ENCODE data around the gene GPRIN3.

The GPRIN3 gene

DNA sequence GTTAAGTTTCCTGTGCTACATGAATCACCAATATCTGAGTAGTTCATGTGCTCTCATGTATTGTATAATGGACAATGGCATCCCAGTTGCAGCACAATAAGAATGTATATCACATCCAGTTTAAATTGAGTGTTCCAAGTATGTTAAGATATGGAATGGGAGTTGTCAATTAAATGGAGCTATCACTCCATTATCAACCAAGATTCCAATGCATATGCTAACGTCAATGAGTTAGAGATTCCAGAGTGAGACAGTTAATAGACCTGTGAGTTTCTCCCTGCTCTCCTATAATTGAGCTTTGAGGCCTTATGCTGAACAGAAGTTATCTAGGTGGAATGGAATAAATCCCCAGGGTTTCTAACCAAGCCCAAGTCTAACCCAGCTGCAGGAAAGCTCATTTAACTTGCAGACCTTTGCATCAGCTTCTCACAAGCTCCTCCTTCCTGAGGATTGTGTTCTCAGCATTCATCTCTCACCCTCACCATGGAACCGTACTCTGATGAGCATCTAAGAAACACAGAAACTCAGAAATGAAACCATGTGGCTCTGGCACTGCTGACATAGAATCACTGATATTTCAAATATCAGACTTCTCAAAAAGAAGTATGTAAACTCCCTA lies 111.4 kb downstream of the GPRIN3 start:
- no peak overlapping the region for H3K4me3 ChIP-seq (replicated peaks; ENCODE audit: low read depth, low read length)
- H3K36me3 ChIP-seq (ENCODE audit: control insufficient read depth, insufficient read depth, low read length): no peaks in the 10 kb centered on the region
- TF ChIP-seq, protein P1, sequence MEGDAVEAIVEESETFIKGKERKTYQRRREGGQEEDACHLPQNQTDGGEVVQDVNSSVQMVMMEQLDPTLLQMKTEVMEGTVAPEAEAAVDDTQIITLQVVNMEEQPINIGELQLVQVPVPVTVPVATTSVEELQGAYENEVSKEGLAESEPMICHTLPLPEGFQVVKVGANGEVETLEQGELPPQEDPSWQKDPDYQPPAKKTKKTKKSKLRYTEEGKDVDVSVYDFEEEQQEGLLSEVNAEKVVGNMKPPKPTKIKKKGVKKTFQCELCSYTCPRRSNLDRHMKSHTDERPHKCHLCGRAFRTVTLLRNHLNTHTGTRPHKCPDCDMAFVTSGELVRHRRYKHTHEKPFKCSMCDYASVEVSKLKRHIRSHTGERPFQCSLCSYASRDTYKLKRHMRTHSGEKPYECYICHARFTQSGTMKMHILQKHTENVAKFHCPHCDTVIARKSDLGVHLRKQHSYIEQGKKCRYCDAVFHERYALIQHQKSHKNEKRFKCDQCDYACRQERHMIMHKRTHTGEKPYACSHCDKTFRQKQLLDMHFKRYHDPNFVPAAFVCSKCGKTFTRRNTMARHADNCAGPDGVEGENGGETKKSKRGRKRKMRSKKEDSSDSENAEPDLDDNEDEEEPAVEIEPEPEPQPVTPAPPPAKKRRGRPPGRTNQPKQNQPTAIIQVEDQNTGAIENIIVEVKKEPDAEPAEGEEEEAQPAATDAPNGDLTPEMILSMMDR (IDR thresholded peaks at IDR 0.05; ENCODE audit: insufficient read depth, low read length, poor library complexity, severe bottlenecking): no peak
- no peaks in the 10 kb centered on the region for H3K27me3 ChIP-seq (replicated peaks; ENCODE audit: control insufficient read depth, insufficient read depth, low read length)
- DNase-seq (ENCODE audit: extremely low read depth, insufficient read length): no peak

DNA sequence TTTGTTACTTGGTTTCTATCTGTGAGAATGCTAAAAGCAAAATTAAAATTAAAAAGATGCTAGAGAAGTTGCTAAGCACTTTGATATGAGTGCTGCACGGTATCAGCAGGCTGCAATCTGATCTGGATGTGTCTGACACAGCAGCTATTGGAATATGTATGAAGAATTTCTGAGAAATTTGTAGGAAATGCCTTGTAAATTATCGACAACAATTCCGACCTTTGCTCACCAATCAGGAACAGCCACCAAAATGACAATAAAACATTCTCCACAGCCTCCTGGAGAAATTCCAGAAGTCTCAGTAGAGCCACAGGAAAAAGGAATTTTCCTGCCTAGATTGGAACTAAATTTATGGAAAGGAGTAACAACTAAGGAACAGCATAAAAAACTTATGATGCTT lies 113.8 kb downstream of the GPRIN3 start:
- TF ChIP-seq, protein P1 (IDR thresholded peaks at IDR 0.05; ENCODE audit: insufficient read depth, low read length, poor library complexity, severe bottlenecking): no peak
- no peak overlapping the region for H3K4me3 ChIP-seq (replicated peaks; ENCODE audit: low read depth, low read length)
- no peaks in the 10 kb centered on the region for H3K27me3 ChIP-seq (replicated peaks; ENCODE audit: control insufficient read depth, insufficient read depth, low read length)
- no peaks in the 10 kb centered on the region for H3K36me3 ChIP-seq (ENCODE audit: control insufficient read depth, insufficient read depth, low read length)
- DNase-seq (ENCODE audit: extremely low read depth, insufficient read length): no peak

All from GM06990 (cell line).